ENCODE measurements around the gene TFCP2. TPM values are rescaled to one million over a fixed set of nuclear protein-coding genes. Genes with fewer than 3 reads are reported as not detected.
A peak's percentile ranks its signal among the peaks of the same experiment; 100 is the strongest.

Gene TFCP2
- total and polyA plus RNA-seq, 2 of the 13 experiments (the other 11 are each of a cell fraction or from before 2014, with no cell fraction given), result 7.6 to 10.0 TPM

DNA sequence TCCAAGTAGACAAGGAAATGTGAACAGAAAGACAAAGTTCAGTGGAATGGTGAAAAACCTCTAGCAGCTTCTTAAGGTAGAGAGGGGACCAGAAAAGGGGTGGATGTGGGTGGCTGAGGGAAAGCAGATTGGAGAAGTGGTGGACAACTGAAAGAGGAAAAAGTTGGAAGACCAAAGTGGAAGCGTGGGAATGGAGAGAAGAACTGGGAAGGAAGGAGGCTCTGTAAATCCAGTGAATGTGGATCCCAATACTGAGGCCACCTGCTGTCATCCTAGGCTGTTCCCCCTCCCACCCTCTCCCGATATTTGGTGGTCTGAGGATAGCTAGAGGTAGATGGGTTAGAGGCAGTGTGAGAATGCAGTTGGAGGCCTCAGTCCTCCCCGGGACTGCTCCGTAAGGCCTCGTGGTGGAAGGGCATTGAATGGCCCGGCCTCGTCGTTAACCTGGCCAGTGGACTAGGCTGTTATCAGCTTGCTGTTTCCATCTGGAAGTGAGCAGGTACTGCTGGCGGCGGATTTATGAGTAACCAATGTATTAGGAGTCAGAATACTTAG, 45.7 kb upstream of the TFCP2 start (continued):
- TF ChIP-seq, protein P1, sequence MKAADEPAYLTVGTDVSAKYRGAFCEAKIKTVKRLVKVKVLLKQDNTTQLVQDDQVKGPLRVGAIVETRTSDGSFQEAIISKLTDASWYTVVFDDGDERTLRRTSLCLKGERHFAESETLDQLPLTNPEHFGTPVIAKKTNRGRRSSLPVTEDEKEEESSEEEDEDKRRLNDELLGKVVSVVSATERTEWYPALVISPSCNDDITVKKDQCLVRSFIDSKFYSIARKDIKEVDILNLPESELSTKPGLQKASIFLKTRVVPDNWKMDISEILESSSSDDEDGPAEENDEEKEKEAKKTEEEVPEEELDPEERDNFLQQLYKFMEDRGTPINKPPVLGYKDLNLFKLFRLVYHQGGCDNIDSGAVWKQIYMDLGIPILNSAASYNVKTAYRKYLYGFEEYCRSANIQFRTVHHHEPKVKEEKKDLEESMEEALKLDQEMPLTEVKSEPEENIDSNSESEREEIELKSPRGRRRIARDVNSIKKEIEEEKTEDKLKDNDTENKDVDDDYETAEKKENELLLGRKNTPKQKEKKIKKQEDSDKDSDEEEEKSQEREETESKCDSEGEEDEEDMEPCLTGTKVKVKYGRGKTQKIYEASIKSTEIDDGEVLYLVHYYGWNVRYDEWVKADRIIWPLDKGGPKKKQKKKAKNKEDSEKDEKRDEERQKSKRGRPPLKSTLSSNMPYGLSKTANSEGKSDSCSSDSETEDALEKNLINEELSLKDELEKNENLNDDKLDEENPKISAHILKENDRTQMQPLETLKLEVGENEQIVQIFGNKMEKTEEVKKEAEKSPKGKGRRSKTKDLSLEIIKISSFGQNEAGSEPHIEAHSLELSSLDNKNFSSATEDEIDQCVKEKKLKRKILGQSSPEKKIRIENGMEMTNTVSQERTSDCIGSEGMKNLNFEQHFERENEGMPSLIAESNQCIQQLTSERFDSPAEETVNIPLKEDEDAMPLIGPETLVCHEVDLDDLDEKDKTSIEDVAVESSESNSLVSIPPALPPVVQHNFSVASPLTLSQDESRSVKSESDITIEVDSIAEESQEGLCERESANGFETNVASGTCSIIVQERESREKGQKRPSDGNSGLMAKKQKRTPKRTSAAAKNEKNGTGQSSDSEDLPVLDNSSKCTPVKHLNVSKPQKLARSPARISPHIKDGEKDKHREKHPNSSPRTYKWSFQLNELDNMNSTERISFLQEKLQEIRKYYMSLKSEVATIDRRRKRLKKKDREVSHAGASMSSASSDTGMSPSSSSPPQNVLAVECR (CRISPR knock-in tag; IDR thresholded peaks at IDR 0.05; ENCODE audit: borderline replicate concordance), result 0 out of 2 replicates have a peak, but pooled peaks have one; percentile 17
- TF ChIP-seq ZSCAN25 (CRISPR knock-in tag; IDR thresholded peaks at IDR 0.05), result 0 out of 2 replicates have a peak, but pooled peaks have one; percentile 14
- TF ChIP-seq MYNN (CRISPR knock-in tag; IDR thresholded peaks at IDR 0.05; ENCODE audit: low read depth), result no peak
- TF ChIP-seq, protein P2, sequence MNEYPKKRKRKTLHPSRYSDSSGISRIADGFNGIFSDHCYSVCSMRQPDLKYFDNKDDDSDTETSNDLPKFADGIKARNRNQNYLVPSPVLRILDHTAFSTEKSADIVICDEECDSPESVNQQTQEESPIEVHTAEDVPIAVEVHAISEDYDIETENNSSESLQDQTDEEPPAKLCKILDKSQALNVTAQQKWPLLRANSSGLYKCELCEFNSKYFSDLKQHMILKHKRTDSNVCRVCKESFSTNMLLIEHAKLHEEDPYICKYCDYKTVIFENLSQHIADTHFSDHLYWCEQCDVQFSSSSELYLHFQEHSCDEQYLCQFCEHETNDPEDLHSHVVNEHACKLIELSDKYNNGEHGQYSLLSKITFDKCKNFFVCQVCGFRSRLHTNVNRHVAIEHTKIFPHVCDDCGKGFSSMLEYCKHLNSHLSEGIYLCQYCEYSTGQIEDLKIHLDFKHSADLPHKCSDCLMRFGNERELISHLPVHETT (CRISPR knock-in tag; conservative IDR thresholded peaks at IDR 0.05), result no peak
- TF ChIP-seq ZNF629 (CRISPR knock-in tag; conservative IDR thresholded peaks at IDR 0.05), result no peak
- TF ChIP-seq SCMH1 (CRISPR knock-in tag; IDR thresholded peaks at IDR 0.05; ENCODE audit: borderline replicate concordance), result no peak
- no peak for TF ChIP-seq TRIM24 (CRISPR knock-in tag; IDR thresholded peaks at IDR 0.05)
- TF ChIP-seq YY1 (IDR thresholded peaks at IDR 0.05; ENCODE audit: insufficient read depth, insufficient replicate concordance, low read depth, low read length), result no peak
- no peak for TF ChIP-seq RCOR2 (CRISPR knock-in tag; IDR thresholded peaks at IDR 0.05)
- TF ChIP-seq ZFP91 (CRISPR knock-in tag; IDR thresholded peaks at IDR 0.05; ENCODE audit: borderline replicate concordance), result 0 out of 2 replicates have a peak, but pooled peaks have one; percentile 7
- peak; percentile 39; the same call in 1 of the 2 replicates for TF ChIP-seq SALL1 (CRISPR knock-in tag; IDR thresholded peaks at IDR 0.05)
- TF ChIP-seq ZNF567 (CRISPR knock-in tag; IDR thresholded peaks at IDR 0.05; ENCODE audit: borderline replicate concordance), result 0 out of 2 replicates have a peak, but pooled peaks have one; percentile 50
- TF ChIP-seq PATZ1 (CRISPR knock-in tag; IDR thresholded peaks at IDR 0.05), result no peak
- TF ChIP-seq RFXAP (CRISPR knock-in tag; IDR thresholded peaks at IDR 0.05; ENCODE audit: borderline replicate concordance), result 0 out of 2 replicates have a peak, but pooled peaks have one; percentile 21
- TF ChIP-seq ZNF138 (CRISPR knock-in tag; IDR thresholded peaks at IDR 0.05; ENCODE audit: low read depth), result no peak
- TF ChIP-seq ZFP37 (CRISPR knock-in tag; IDR thresholded peaks at IDR 0.05; ENCODE audit: borderline replicate concordance), result no peak
- TF ChIP-seq SP4 (CRISPR knock-in tag; IDR thresholded peaks at IDR 0.05), result 0 out of 2 replicates have a peak, but pooled peaks have one; percentile 28
- TF ChIP-seq KDM5B (CRISPR knock-in tag; IDR thresholded peaks at IDR 0.05; ENCODE audit: borderline replicate concordance), result 0 out of 2 replicates have a peak, but pooled peaks have one; percentile 10
- TF ChIP-seq CCDC6 (CRISPR knock-in tag; IDR thresholded peaks at IDR 0.05), result no peak
- TF ChIP-seq KDM2A (CRISPR knock-in tag; IDR thresholded peaks at IDR 0.05; ENCODE audit: borderline replicate concordance, low read depth), result 0 out of 2 replicates have a peak, but pooled peaks have one; percentile 15

All from HepG2 (cell line).